Natural killer cell (primary cell): ENCODE data around the gene AP1S1. TPM values are rescaled to one million over a fixed set of nuclear protein-coding genes. Genes with fewer than 3 reads are reported as not detected.

Source experiments
- ATAC-seq, 3 donors: fragments of 150-1000 bp in 2 of 3; fragments of 200-7000 bp in 1 of 3; cut with Tn5 transposase; 1 replicate in 1 of 3; 2 replicates in 2 of 3; pipeline ENCODE4 v1.10.0; 2021; ENCODE audit warnings: mild to moderate bottlenecking in 2 of 3, moderate library complexity in 2 of 3
- DNase-seq, 2 donors: peaks; one replicate each; pipeline versions ENCODE4 v3.0.0 to v3.0.0-alpha.2; 2013 to 2021; ENCODE audit warnings: mixed read lengths in 1 of 2
- H3K27ac ChIP-seq: one replicate; pipeline ENCODE4 v1.5.1; 2013; ENCODE audit warnings: mild to moderate bottlenecking, low read length
- H3K27me3 ChIP-seq: one replicate; pipeline ENCODE4 v1.6.1; 2013; ENCODE audit warnings: low read length; ENCODE audit not compliant: control insufficient read depth, insufficient read depth
- H3K36me3 ChIP-seq: one replicate; pipeline ENCODE4 v1.6.1; 2013; ENCODE audit warnings: low read length; ENCODE audit not compliant: control insufficient read depth, insufficient read depth
- H3K4me1 ChIP-seq: one replicate; pipeline ENCODE4 v1.6.1; 2013; ENCODE audit warnings: low read length; ENCODE audit not compliant: control insufficient read depth, insufficient read depth
- H3K4me3 ChIP-seq: one replicate; pipeline ENCODE4 v1.5.1; 2013; ENCODE audit warnings: low read length
- H3K9me3 ChIP-seq: one replicate; pipeline ENCODE4 v1.6.1; 2013; ENCODE audit warnings: low read length; ENCODE audit not compliant: control insufficient read depth, insufficient read depth
- H3K27ac Mint-ChIP-seq, 2 donors: one replicate each; pipeline ENCODE4 v1.8.0; 2022; ENCODE audit warnings: mild to moderate bottlenecking in 2 of 2, mixed read lengths in 2 of 2, moderate library complexity in 1 of 2
- H3K27me3 Mint-ChIP-seq, 2 donors: one replicate each; pipeline ENCODE4 v1.8.0; 2022; ENCODE audit warnings: low read depth in 2 of 2, mixed read lengths in 2 of 2
- H3K36me3 Mint-ChIP-seq: one replicate; pipeline ENCODE4 v1.8.0; 2022; ENCODE audit warnings: mixed read lengths
- H3K4me1 Mint-ChIP-seq, 2 donors: one replicate each; pipeline ENCODE4 v1.8.0; 2022; ENCODE audit warnings: mixed read lengths in 2 of 2
- H3K4me3 Mint-ChIP-seq: one replicate; pipeline ENCODE4 v1.8.0; 2022; ENCODE audit warnings: mild to moderate bottlenecking, moderate library complexity, mixed read lengths
- H3K9me3 Mint-ChIP-seq, 2 donors: one replicate each; pipeline ENCODE4 v1.8.0; 2022; ENCODE audit warnings: mixed read lengths in 2 of 2
- CTCF ChIP-seq: fragments of 200-600 bp; IDR thresholded peaks from one replicate; pipeline ENCODE4 v1.8.0; 2022; ENCODE audit warnings: antibody characterized with exemption
- WGBS: methylation state at CpG from one replicate; pipeline ENCODE4 v1.1.7; 2013; ENCODE audit warnings: missing lambda C conversion rate; ENCODE audit not compliant: insufficient coverage; 5-methylcytosine and 5-hydroxymethylcytosine counted together
- intact Hi-C: fragments of 100-400 bp; cut with micrococcal nuclease; formaldehyde crosslinking; loops from one replicate; pipeline ENCODE4 v1.14.2; 2022
- total RNA-seq, 4 donors: library from RNA; stranded (reverse); fragments of 120-200 nt in 1 of 4; gene quantifications; one replicate each; pipeline versions ENCODE4 v1.2.3 to v1.2.4, GENCODE V29; 2013 to 2022

Gene AP1S1
- total RNA-seq, 3 donors from 2014 or later (not counting 1 experiment from before 2014, with no cell fraction given), result 4.3 to 7.0 (median 5.0) TPM

GRCh38 chr7:101161692-101162471 is 7.6 kb downstream of the AP1S1 start:
- no peak for TF ChIP-seq CTCF
- Mint-ChIP-seq H3K4me3 (peak overlapping the region; percentile 87), H3K9me3 (no peaks in the 10 kb centered on the region), H3K27ac (no peak overlapping the region), H3K4me1 (peaks cover 12 to 23% of the 10 kb centered on the region in 2 donors), H3K27me3 (peaks cover 12 to 20% of the 10 kb centered on the region in 2 donors), H3K36me3 (no peaks in the 10 kb centered on the region)
- H3K4me1 ChIP-seq, result peaks cover 34% of the 10 kb centered on the region
- no peak overlapping the region for H3K27ac ChIP-seq
- peaks cover 5% of the 10 kb centered on the region for H3K9me3 ChIP-seq
- no peaks in the 10 kb centered on the region for H3K36me3 ChIP-seq
- DNase-seq (no peak), ATAC-seq (no peak)
- 81% methylated on average over 17 of the region's 17 CpGs for WGBS
- intact Hi-C loops, result no loop called here
- no peak overlapping the region for H3K4me3 ChIP-seq
- H3K27me3 ChIP-seq, result peaks cover 32% of the 10 kb centered on the region

- Mint-ChIP-seq H3K4me3 (peak overlapping the region; percentile 87), H3K27ac (no peak overlapping the region), H3K4me1 (peaks cover 12 to 26% of the 10 kb centered on the region in 2 donors), H3K36me3 (no peaks in the 10 kb centered on the region), H3K27me3 (peaks cover 20 to 29% of the 10 kb centered on the region in 2 donors), H3K9me3 (no peaks in the 10 kb centered on the region)
- DNase-seq, result peak in 1 of 2 donors; percentile 37
- no peak overlapping the region for H3K27ac ChIP-seq
- H3K4me1 ChIP-seq, result peaks cover 34% of the 10 kb centered on the region
- intact Hi-C loops, result no loop called here
- H3K9me3 ChIP-seq, result peaks cover 5% of the 10 kb centered on the region
- no peak overlapping the region for H3K4me3 ChIP-seq
- no peak for TF ChIP-seq CTCF
- no peak for ATAC-seq
- H3K36me3 ChIP-seq, result no peaks in the 10 kb centered on the region
- 1% methylated on average over 70 of the region's 74 CpGs for WGBS
- peaks cover 41% of the 10 kb centered on the region for H3K27me3 ChIP-seq
Observed at GRCh38 chr7:101162551-101163278, 8.4 kb downstream of the AP1S1 start.

GRCh38 chr7:101163279-101164070 is 9.2 kb downstream of the AP1S1 start:
- DNase-seq (peak in 1 of 2 donors; percentile 53), ATAC-seq (no peak)
- no peak overlapping the region for H3K27ac Mint-ChIP-seq
- under 1% methylated on average over 92 of the region's 92 CpGs for WGBS
- no peak for TF ChIP-seq CTCF
- peaks cover 48% of the 10 kb centered on the region for H3K27me3 ChIP-seq
- H3K27me3 Mint-ChIP-seq, result peaks cover 27 to 34% of the 10 kb centered on the region in 2 donors
- H3K27ac ChIP-seq, result no peak overlapping the region
- peaks cover 12 to 30% of the 10 kb centered on the region in 2 donors for H3K4me1 Mint-ChIP-seq
- H3K4me3 ChIP-seq, result peak overlapping the region; percentile 23
- H3K9me3 Mint-ChIP-seq, result no peaks in the 10 kb centered on the region
- peaks cover 34% of the 10 kb centered on the region for H3K4me1 ChIP-seq
- H3K36me3 Mint-ChIP-seq, result no peaks in the 10 kb centered on the region
- H3K9me3 ChIP-seq, result peaks cover 5% of the 10 kb centered on the region
- no peaks in the 10 kb centered on the region for H3K36me3 ChIP-seq
- peak overlapping the region; percentile 83 for H3K4me3 Mint-ChIP-seq
- intact Hi-C loops, result no loop called here
